Glomerular visceral epithelial cell (primary cell): ENCODE measurements around the gene LHFPL4.
"Not testable (repeated sequence)": the region's sequence is repeated elsewhere in the genome, so short reads cannot be mapped to it uniquely, and the experiment has no call there.

Experiments used
- DNase-seq: peaks from one replicate; pipeline ENCODE4 v3.0.0-alpha.2; 2016; ENCODE audit errors: extremely low spot score

LHFPL4 gene

GRCh38 chr3:9536212-9536611 lies 17.4 kb downstream of the LHFPL4 start:
- DNase-seq: no peak

GRCh38 chr3:9534429-9534828 lies 19.2 kb downstream of the LHFPL4 start:
- no peak for DNase-seq

- no peak for DNase-seq
Observed at GRCh38 chr3:9525078-9525477, 28.5 kb downstream of the LHFPL4 start.

GRCh38 chr3:9514956-9515355 lies 38.7 kb downstream of the LHFPL4 start:
- DNase-seq: no peak

GRCh38 chr3:9514306-9514705 lies 39.3 kb downstream of the LHFPL4 start:
- DNase-seq: no peak

- no peak for DNase-seq
Observed at GRCh38 chr3:9512456-9513045, 41.1 kb downstream of the LHFPL4 start.

GRCh38 chr3:9508781-9509180 lies 44.8 kb downstream of the LHFPL4 start:
- no peak for DNase-seq

- DNase-seq: no peak
Observed at GRCh38 chr3:9507586-9508578, 45.7 kb downstream of the LHFPL4 start.

GRCh38 chr3:9503283-9503682 lies 50.3 kb downstream of the LHFPL4 start:
- peak; percentile 71 for DNase-seq

GRCh38 chr3:9501226-9501625 lies 52.4 kb downstream of the LHFPL4 start:
- no peak for DNase-seq

- DNase-seq: peak; percentile 13
Observed at GRCh38 chr3:9500108-9501050, 53.2 kb downstream of the LHFPL4 start.

- no peak for DNase-seq
Observed at GRCh38 chr3:9499455-9500107, 54.0 kb downstream of the LHFPL4 start.

- DNase-seq: no peak
Observed at GRCh38 chr3:9498781-9499180, 54.8 kb downstream of the LHFPL4 start.

GRCh38 chr3:9497821-9498565 lies 55.6 kb downstream of the LHFPL4 start:
- peak; percentile 79 for DNase-seq

GRCh38 chr3:9496893-9497292 lies 56.7 kb downstream of the LHFPL4 start:
- no peak for DNase-seq

- DNase-seq: not testable (repeated sequence)
Observed at GRCh38 chr3:9494036-9494435, 59.6 kb downstream of the LHFPL4 start.

GRCh38 chr3:9491506-9491905 lies 62.1 kb downstream of the LHFPL4 start:
- no peak for DNase-seq

- no peak for DNase-seq
Observed at GRCh38 chr3:9485248-9485647, 68.4 kb downstream of the LHFPL4 start.

- DNase-seq: no peak
Observed at GRCh38 chr3:9480265-9480664, 73.4 kb downstream of the LHFPL4 start.

- DNase-seq: no peak
Observed at GRCh38 chr3:9476935-9477334, 76.7 kb downstream of the LHFPL4 start.

- no peak for DNase-seq
Observed at GRCh38 chr3:9474482-9474881, 79.1 kb downstream of the LHFPL4 start.
